SU-DHL-6 (cell line): ENCODE data around the gene RPLP1.

ENCODE experiments used
- EZH2phosphoT487 ChIP-seq: fragments of 200-600 bp; sonication (generic), shearing (Covaris generic); conservative IDR thresholded peaks from 2 replicates; pipeline ENCODE4 v1.6.1; 2018; ENCODE audit warnings: mild to moderate bottlenecking, antibody characterized with exemption, low read length, moderate library complexity, mixed read lengths
- TF ChIP-seq, protein P1 (sequence below): fragments of 200-600 bp; sonication (generic); IDR thresholded peaks from one replicate; pipeline ENCODE4 v1.5.1; 2017; ENCODE audit warnings: antibody characterized with exemption, mild to moderate bottlenecking, low read length, moderate library complexity; ENCODE audit not compliant: insufficient read depth, poor library complexity, severe bottlenecking

DNA sequence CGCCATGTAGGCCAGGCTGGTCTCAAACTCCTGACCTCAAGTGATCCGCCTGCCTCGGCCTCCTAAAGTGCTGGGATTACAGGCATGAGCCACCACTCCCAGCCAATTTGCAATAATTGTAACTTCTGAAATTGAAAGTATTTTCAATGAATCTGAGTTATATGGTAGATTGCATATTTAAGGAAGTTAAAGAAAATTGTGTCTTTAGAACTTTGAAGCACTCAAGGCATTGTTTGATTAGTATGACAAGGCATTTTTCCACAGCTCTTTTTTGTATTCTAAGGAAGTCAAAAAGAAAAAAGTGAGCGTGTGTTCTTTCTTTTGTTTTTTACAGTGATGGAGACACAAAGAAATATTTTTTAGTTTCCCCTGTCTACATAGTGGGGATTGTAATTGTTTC is 15.7 kb upstream of the RPLP1 start:
- TF ChIP-seq, protein P1, sequence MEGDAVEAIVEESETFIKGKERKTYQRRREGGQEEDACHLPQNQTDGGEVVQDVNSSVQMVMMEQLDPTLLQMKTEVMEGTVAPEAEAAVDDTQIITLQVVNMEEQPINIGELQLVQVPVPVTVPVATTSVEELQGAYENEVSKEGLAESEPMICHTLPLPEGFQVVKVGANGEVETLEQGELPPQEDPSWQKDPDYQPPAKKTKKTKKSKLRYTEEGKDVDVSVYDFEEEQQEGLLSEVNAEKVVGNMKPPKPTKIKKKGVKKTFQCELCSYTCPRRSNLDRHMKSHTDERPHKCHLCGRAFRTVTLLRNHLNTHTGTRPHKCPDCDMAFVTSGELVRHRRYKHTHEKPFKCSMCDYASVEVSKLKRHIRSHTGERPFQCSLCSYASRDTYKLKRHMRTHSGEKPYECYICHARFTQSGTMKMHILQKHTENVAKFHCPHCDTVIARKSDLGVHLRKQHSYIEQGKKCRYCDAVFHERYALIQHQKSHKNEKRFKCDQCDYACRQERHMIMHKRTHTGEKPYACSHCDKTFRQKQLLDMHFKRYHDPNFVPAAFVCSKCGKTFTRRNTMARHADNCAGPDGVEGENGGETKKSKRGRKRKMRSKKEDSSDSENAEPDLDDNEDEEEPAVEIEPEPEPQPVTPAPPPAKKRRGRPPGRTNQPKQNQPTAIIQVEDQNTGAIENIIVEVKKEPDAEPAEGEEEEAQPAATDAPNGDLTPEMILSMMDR = no peak
- TF ChIP-seq EZH2phosphoT487 = no peak
